Esophagus (tissue), 2 donors: ENCODE data around the gene SPAG5. TPM values are rescaled to one million over a fixed set of nuclear protein-coding genes. Genes with fewer than 3 reads are reported as not detected.
A peak's percentile ranks its signal among the peaks of the same experiment; 100 is the strongest.

ENCODE experiments used
- H3K27ac ChIP-seq, 2 donors: one replicate each; pipeline ENCODE4 v1.5.1; 2013; ENCODE audit warnings: low read depth in 2 of 2, mild to moderate bottlenecking in 2 of 2, inconsistent platforms in 1 of 2, low read length in 1 of 2, moderate library complexity in 1 of 2
- H3K27me3 ChIP-seq, 2 donors: one replicate each; pipeline ENCODE4 v1.6.1; 2013; ENCODE audit warnings: low read length in 2 of 2, control low read depth in 1 of 2, mild to moderate bottlenecking in 1 of 2; ENCODE audit not compliant: insufficient read depth in 2 of 2, control insufficient read depth in 1 of 2
- H3K36me3 ChIP-seq, 2 donors: one replicate each; pipeline ENCODE4 v1.6.1; 2013; ENCODE audit warnings: low read length in 1 of 2; ENCODE audit not compliant: control insufficient read depth in 2 of 2, insufficient read depth in 2 of 2
- H3K4me1 ChIP-seq, 2 donors: one replicate each; pipeline ENCODE4 v1.6.1; 2013; ENCODE audit warnings: low read length in 1 of 2; ENCODE audit not compliant: control insufficient read depth in 2 of 2, insufficient read depth in 2 of 2
- H3K4me3 ChIP-seq, 2 donors: one replicate each; pipeline ENCODE4 v1.5.1; 2013; ENCODE audit warnings: low read length in 2 of 2, mild to moderate bottlenecking in 2 of 2, low read depth in 1 of 2, moderate library complexity in 1 of 2
- H3K9me3 ChIP-seq, 2 donors: one replicate each; pipeline ENCODE4 v1.6.1; 2013; ENCODE audit warnings: mild to moderate bottlenecking in 2 of 2, low read depth in 1 of 2, low read length in 1 of 2, moderate library complexity in 1 of 2; ENCODE audit not compliant: control insufficient read depth in 2 of 2, insufficient read depth in 1 of 2
- WGBS, 2 donors: extraction: QIAGEN DNeasy Blood & Tissue Kit; methylation state at CpG; one replicate each; pipeline ENCODE4 v1.1.7; 2013; 5-methylcytosine and 5-hydroxymethylcytosine counted together
- polyA plus RNA-seq, 2 donors: library from polyadenylated mRNA; stranded (reverse); fragments of 200-250 nt; gene quantifications; one replicate each; pipeline ENCODE4 v1.2.3, GENCODE V29; 2013
- donor health status: healthy with polysubstance abuse.
- donor health status: Bipolar disorder and iron deficiency.

The SPAG5 gene
- polyA plus RNA-seq = 10 to 100 TPM; 11.6 to 19.7 TPM

GRCh38 chr17:28598799-28599310 lies at the start of gene SPAG5:
Gene SPAG5 (minus strand): TSS chr17:28599025. CDS start chr17:28598946, 79 bp downstream.
- no peaks in the 10 kb centered on the region for H3K27me3 ChIP-seq
- H3K27ac ChIP-seq = peak within 1 kb of the TSS; percentile 98 to 99
- H3K36me3 ChIP-seq = no peaks in the 10 kb centered on the region
- 0 to 1% methylated on average over 42 to 44 of the region's 44 CpGs for WGBS, 2 donors
- H3K9me3 ChIP-seq = no peaks in the 10 kb centered on the region
- peak within 1 kb of the TSS; percentile 68 to 71 for H3K4me3 ChIP-seq
- peaks cover 0 to 5% of the 10 kb centered on the region in 2 donors for H3K4me1 ChIP-seq

- H3K27me3 ChIP-seq = no peaks in the 10 kb centered on the region
- peak overlapping the region; percentile 93 to 94 for H3K27ac ChIP-seq
- no peaks in the 10 kb centered on the region for H3K9me3 ChIP-seq
- WGBS, 2 donors = 49 to 55% methylated on average over 12 of the region's 12 CpGs
- peaks cover 4 to 11% of the 10 kb centered on the region in 2 donors for H3K36me3 ChIP-seq
- no peaks in the 10 kb centered on the region for H3K4me1 ChIP-seq
- no peak overlapping the region for H3K4me3 ChIP-seq
Measured at GRCh38 chr17:28646039-28646754, 47.4 kb upstream of the SPAG5 start.

GRCh38 chr17:28645576-28645939 lies 46.7 kb upstream of the SPAG5 start:
- no peaks in the 10 kb centered on the region for H3K27me3 ChIP-seq
- peak overlapping the region; percentile 94 to 96 for H3K27ac ChIP-seq
- no peaks in the 10 kb centered on the region for H3K9me3 ChIP-seq
- WGBS, 2 donors = 20 to 24% methylated on average over 8 of the region's 8 CpGs
- H3K4me1 ChIP-seq = no peaks in the 10 kb centered on the region
- H3K4me3 ChIP-seq = peak overlapping the region; percentile 85 to 86
- peaks cover 4 to 14% of the 10 kb centered on the region in 2 donors for H3K36me3 ChIP-seq

- 0 to 1% methylated on average over 63 to 89 of the region's 89 CpGs for WGBS, 2 donors
- Histone ChIP-seq H3K36me3 (peaks cover 4 to 17% of the 10 kb centered on the region in 2 donors), H3K27ac (peak within 1 kb of the TSS; percentile 95 to 96), H3K27me3 (no peaks in the 10 kb centered on the region), H3K4me1 (no peaks in the 10 kb centered on the region), H3K9me3 (no peaks in the 10 kb centered on the region), H3K4me3 (peak within 1 kb of the TSS; percentile 85 to 86)
Measured at GRCh38 chr17:28644787-28645575, 46.2 kb upstream of the SPAG5 start, which contains the start of gene BLTP2. Gene BLTP2 (minus strand): TSS chr17:28645158. CDS start chr17:28645056, 102 bp downstream.

GRCh38 chr17:28643983-28644786 lies 45.4 kb upstream of the SPAG5 start:
- peak overlapping the region; percentile 89 to 95 for H3K27ac ChIP-seq
- WGBS, 2 donors = 0 to 1% methylated on average over 18 of the region's 18 CpGs
- H3K9me3 ChIP-seq = no peaks in the 10 kb centered on the region
- peak overlapping the region; percentile 85 to 86 for H3K4me3 ChIP-seq
- peaks cover 4 to 24% of the 10 kb centered on the region in 2 donors for H3K36me3 ChIP-seq
- H3K4me1 ChIP-seq = no peaks in the 10 kb centered on the region
- H3K27me3 ChIP-seq = no peaks in the 10 kb centered on the region

GRCh38 chr17:28641579-28641978 lies 42.8 kb upstream of the SPAG5 start:
- Histone ChIP-seq H3K36me3 (peaks cover 9 to 36% of the 10 kb centered on the region in 2 donors), H3K27me3 (no peaks in the 10 kb centered on the region), H3K9me3 (peaks cover 0 to 2% of the 10 kb centered on the region in 2 donors), H3K4me1 (no peaks in the 10 kb centered on the region), H3K27ac (no peak overlapping the region), H3K4me3 (no peak overlapping the region)
- 92 to 93% methylated on average over 2 of the region's 2 CpGs for WGBS, 2 donors

- Histone ChIP-seq H3K9me3 (peaks cover 0 to 2% of the 10 kb centered on the region in 2 donors), H3K36me3 (peaks cover 34 to 67% of the 10 kb centered on the region in 2 donors), H3K27ac (no peak overlapping the region), H3K4me1 (peaks cover 0 to 5% of the 10 kb centered on the region in 2 donors), H3K4me3 (no peak overlapping the region), H3K27me3 (no peaks in the 10 kb centered on the region)
- WGBS, 2 donors = 86 to 99% methylated on average over 1 of the region's 1 CpG
Measured at GRCh38 chr17:28635506-28635905, 36.7 kb upstream of the SPAG5 start.

GRCh38 chr17:28634206-28634865 lies 35.5 kb upstream of the SPAG5 start:
- Histone ChIP-seq H3K36me3 (peaks cover 34 to 65% of the 10 kb centered on the region in 2 donors), H3K4me3 (no peak overlapping the region), H3K27ac (no peak overlapping the region), H3K9me3 (peaks cover 0 to 2% of the 10 kb centered on the region in 2 donors), H3K27me3 (no peaks in the 10 kb centered on the region), H3K4me1 (peaks cover 0 to 5% of the 10 kb centered on the region in 2 donors)
- 78 to 81% methylated on average over 14 of the region's 14 CpGs for WGBS, 2 donors
